PFSK-1 (cell line): ENCODE results near the gene ANKRD9.

Source experiments
- FOXP2 ChIP-seq: optimal IDR thresholded peaks from 2 replicates; pipeline ENCODE3; 2011; ENCODE audit warnings: borderline replicate concordance, control low read depth, inconsistent platforms; ENCODE audit not compliant: insufficient read depth; ENCODE audit errors: extremely low read length, extremely low read depth
- POLR2AphosphoS5 ChIP-seq: IDR thresholded peaks from 2 replicates; pipeline ENCODE4 v1.6.1; 2012; ENCODE audit warnings: low read depth, mild to moderate bottlenecking, control low read depth, low read length, moderate library complexity
- SIN3A ChIP-seq: IDR thresholded peaks from 2 replicates; pipeline ENCODE4 v1.6.1; 2012; ENCODE audit warnings: mild to moderate bottlenecking, low read length, moderate library complexity, borderline replicate concordance; ENCODE audit not compliant: insufficient read depth
- TAF1 ChIP-seq: IDR thresholded peaks from 2 replicates; pipeline ENCODE4 v1.6.1; 2012; ENCODE audit warnings: low read length, control low read depth, borderline replicate concordance; ENCODE audit not compliant: insufficient read depth
- TF ChIP-seq, protein P1 (sequence below), 2 experiments: IDR thresholded peaks; 2 replicates each; pipeline versions ENCODE4 v1.6.1 to v1.8.0; 2011 to 2012; ENCODE audit warnings: low read depth in 2 of 2, low read length in 2 of 2, control low read depth in 1 of 2, inconsistent platforms in 1 of 2, mild to moderate bottlenecking in 1 of 2, moderate library complexity in 1 of 2; ENCODE audit not compliant: insufficient read depth in 1 of 2

The ANKRD9 gene

DNA sequence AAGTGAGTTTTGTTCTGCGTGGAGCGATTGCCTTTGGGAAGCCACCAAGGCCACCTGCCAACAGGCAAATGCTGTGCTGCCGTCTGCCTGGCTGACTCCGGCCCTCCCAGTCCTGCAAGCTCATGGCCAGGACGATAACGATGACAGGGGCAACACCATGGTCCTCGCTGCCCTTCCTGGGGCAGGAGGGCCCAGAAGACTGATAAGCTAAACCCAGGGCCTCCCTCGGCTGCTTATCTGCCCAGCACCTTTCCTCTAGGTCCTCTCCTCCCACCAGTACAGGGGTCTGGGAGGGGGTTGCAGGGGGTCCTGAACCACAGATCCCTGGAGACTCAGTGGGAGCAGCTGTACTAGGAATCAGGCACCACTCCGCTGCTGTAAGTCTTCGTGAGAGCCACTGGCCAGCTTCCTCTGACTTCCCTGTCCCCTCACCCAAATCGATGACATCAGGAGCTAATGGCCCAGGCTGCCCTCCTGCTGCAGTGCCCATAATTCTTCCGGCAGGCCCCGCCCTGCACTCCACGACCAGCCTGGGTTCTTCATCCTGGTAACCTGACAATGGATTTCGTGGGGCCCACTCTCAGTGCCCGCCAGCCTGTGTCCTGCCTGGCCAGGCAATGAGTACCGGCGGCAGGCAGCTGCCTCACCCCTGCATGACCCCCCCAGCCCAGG lies 5.1 kb downstream of the ANKRD9 start:
- no peak for TF ChIP-seq FOXP2
- no peak for TF ChIP-seq SIN3A
- no peak for TF ChIP-seq TAF1

DNA sequence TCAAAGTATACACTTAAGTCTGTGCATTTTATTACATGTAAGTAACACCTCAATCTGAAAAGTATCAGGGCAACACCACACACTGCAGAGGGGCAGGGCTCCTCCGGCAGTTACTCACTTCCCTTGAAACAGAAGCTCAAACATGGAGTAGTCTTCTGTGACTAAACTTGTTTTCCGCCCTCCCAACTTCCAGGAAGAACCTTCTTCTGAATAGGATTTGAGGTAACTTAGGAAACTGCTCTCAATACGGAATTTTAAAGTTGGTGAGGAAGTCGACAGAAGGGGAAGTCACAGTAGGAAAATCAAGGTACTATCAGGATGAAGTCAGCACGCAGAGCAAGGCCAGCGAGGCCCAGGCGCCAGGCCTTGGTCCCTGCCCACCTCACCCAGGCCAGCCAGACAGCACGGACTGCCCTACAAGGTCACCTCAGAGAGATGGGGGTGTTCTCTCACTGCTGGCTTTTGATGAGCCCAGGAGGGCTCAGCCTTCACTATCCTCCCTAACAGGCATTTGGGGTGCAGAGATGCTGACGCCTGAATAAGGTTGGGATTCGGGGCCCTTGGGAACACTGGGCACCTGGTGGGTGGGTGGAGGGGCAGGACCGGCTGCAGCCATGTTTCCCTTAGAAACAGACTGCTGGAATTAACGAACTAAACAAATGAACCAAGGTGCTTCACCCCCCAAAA lies 5.8 kb downstream of the ANKRD9 start:
- TF ChIP-seq FOXP2 (no peak), POLR2AphosphoS5 (no peak), TAF1 (no peak), SIN3A (no peak)
- TF ChIP-seq, protein P1, sequence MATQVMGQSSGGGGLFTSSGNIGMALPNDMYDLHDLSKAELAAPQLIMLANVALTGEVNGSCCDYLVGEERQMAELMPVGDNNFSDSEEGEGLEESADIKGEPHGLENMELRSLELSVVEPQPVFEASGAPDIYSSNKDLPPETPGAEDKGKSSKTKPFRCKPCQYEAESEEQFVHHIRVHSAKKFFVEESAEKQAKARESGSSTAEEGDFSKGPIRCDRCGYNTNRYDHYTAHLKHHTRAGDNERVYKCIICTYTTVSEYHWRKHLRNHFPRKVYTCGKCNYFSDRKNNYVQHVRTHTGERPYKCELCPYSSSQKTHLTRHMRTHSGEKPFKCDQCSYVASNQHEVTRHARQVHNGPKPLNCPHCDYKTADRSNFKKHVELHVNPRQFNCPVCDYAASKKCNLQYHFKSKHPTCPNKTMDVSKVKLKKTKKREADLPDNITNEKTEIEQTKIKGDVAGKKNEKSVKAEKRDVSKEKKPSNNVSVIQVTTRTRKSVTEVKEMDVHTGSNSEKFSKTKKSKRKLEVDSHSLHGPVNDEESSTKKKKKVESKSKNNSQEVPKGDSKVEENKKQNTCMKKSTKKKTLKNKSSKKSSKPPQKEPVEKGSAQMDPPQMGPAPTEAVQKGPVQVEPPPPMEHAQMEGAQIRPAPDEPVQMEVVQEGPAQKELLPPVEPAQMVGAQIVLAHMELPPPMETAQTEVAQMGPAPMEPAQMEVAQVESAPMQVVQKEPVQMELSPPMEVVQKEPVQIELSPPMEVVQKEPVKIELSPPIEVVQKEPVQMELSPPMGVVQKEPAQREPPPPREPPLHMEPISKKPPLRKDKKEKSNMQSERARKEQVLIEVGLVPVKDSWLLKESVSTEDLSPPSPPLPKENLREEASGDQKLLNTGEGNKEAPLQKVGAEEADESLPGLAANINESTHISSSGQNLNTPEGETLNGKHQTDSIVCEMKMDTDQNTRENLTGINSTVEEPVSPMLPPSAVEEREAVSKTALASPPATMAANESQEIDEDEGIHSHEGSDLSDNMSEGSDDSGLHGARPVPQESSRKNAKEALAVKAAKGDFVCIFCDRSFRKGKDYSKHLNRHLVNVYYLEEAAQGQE (IDR thresholded peaks at IDR 0.05; ENCODE audit: insufficient read depth in 1 of 2, low read depth in 2 of 2, low read length in 2 of 2), result no peak

DNA sequence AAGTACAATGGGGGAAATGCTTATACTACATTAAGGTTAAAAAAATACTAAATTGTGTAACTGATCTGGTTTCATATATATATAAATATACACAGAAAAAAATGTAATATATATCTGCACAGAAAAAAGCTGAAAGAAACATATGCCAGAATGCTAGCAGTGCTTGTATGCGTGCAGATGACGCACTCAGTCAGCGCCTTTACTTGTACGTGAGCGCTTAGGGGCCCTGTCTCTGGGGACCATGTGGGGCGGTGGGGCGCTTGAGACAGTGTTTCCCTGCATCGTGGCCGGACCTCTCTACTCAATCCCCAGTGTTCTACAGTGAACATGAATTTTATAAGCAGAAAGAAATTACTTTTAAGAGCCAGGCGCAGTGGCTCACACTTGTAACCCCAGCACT lies 7.0 kb downstream of the ANKRD9 start:
- TF ChIP-seq, protein P1 (IDR thresholded peaks at IDR 0.05; ENCODE audit: insufficient read depth in 1 of 2, low read depth in 2 of 2, low read length in 2 of 2), result no peak
- no peak for TF ChIP-seq POLR2AphosphoS5
- TF ChIP-seq FOXP2, result no peak
- TF ChIP-seq TAF1, result no peak
- TF ChIP-seq SIN3A, result no peak

DNA sequence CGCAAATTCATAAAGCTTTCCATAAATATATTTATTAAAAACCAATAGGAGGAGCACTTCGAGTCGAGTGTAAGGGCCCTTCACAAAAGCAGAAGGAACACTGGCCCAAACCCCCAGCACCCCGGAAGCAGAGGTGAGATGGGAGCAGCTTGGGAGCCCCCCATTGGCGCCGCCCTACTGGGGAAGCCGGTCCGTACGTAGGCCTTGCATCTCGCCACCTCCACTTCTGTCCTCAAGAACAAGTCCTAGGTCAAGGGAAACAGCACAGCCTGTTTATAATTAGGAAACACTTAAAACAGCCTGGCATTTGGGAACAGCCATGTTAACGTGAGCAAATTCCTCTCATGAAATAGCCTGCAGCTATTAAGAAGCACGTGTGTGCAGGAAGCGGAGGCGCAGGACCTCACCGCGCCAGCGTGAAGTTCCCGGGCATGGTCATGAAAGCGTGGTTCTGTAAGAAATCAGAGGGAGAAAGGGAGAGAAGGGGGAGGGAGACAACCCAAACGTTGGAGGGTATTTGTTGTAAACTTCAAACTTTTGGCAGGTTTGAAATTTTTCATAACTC lies 7.7 kb downstream of the ANKRD9 start:
- TF ChIP-seq, protein P1 (IDR thresholded peaks at IDR 0.05; ENCODE audit: insufficient read depth in 1 of 2, low read depth in 2 of 2, low read length in 2 of 2), result no peak
- no peak for TF ChIP-seq POLR2AphosphoS5
- TF ChIP-seq SIN3A, result no peak
- TF ChIP-seq TAF1, result no peak
- TF ChIP-seq FOXP2, result no peak

DNA sequence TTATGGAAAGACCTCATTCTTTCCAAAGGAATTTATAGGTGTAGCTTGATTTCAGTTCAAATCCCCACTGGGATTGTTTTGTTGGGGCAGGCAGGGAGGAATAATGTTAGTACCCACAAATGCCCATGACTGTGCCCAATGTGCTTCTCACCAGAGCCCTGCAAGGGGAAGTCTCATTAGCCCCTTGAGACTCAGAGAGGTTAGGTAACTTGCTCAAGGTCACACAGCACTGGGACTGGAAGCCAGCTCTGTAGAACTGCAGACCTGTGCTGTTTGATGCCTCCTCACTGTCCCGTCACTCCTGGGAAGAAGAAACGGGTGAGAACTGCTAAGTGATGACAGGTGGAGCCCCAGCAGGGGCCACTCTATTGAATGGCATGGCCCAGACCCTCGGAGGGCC lies 8.9 kb downstream of the ANKRD9 start:
- TF ChIP-seq, protein P1 (IDR thresholded peaks at IDR 0.05; ENCODE audit: insufficient read depth in 1 of 2, low read depth in 2 of 2, low read length in 2 of 2), result no peak
- no peak for TF ChIP-seq FOXP2
- TF ChIP-seq POLR2AphosphoS5, result no peak
- no peak for TF ChIP-seq TAF1
- TF ChIP-seq SIN3A, result no peak
